ENCODE data around the gene EPB41L1. TPM values are rescaled to one million over a fixed set of nuclear protein-coding genes. Genes with fewer than 3 reads are reported as not detected.

The EPB41L1 gene
- total RNA-seq, 1 experiment from 2014 or later, result 38.7 TPM

DNA sequence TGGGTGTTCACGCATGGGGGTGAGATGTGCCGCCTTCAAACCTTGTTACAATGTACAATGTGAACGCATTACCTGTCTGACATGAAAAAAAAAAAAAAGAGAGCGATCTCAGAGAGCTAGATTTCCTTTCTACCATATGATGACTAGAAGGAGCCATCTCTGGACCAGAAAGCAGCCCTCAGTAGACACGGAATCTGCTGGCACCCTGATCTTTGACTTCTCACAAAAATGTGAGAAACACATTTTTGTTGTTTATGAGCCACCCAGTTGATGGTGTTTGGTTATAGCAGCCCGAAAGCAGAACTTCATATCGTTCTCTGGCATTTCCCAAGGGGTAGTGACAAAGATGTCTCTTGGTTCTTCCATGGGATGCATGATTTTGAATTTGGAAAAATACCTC lies 33.5 kb upstream of the EPB41L1 start:
- DNase-seq (ENCODE audit: low spot score) (no peak), ATAC-seq (no peak)
- Mint-ChIP-seq H3K27me3 (ENCODE audit: low read depth) (peaks cover 5% of the 10 kb centered on the region; the same call in 1 of the 2 replicates), H3K4me3 (no peak overlapping the region), H3K4me1 (peaks cover 7% of the 10 kb centered on the region; the same call in 1 of the 2 replicates), H3K36me3 (no peaks in the 10 kb centered on the region), H3K9me3 (no peaks in the 10 kb centered on the region), H3K27ac (no peak overlapping the region)
- CTCF ChIA-PET, result interaction anchor here (3.5 kb wide), 1 partner anchor 128 kb away, joined by 13 read pairs; no protein-coding TSS in a partner anchor
- POLR2A ChIA-PET, result no interaction called here
- TF ChIP-seq ARID4B (CRISPR knock-in tag; IDR thresholded peaks at IDR 0.05; ENCODE audit: borderline replicate concordance) (no peak), E2F4 (CRISPR knock-in tag; IDR thresholded peaks at IDR 0.05; ENCODE audit: borderline replicate concordance, low read depth) (no peak), CREM (CRISPR knock-in tag; IDR thresholded peaks at IDR 0.05) (no peak), GTF2I (CRISPR knock-in tag; conservative IDR thresholded peaks at IDR 0.05) (no peak), IRF2 (CRISPR knock-in tag; IDR thresholded peaks at IDR 0.05; ENCODE audit: borderline replicate concordance, low read depth) (no peak), ZNF232 (CRISPR knock-in tag; IDR thresholded peaks at IDR 0.05) (no peak), ESRRA (CRISPR knock-in tag; IDR thresholded peaks at IDR 0.05; ENCODE audit: borderline replicate concordance) (no peak), FOXK1 (CRISPR knock-in tag; IDR thresholded peaks at IDR 0.05) (no peak), CREB1 (CRISPR knock-in tag; IDR thresholded peaks at IDR 0.05) (no peak), FOXP4 (CRISPR knock-in tag; IDR thresholded peaks at IDR 0.05) (no peak), NR1H2 (CRISPR knock-in tag; IDR thresholded peaks at IDR 0.05) (no peak)
- TF ChIP-seq, protein P1, sequence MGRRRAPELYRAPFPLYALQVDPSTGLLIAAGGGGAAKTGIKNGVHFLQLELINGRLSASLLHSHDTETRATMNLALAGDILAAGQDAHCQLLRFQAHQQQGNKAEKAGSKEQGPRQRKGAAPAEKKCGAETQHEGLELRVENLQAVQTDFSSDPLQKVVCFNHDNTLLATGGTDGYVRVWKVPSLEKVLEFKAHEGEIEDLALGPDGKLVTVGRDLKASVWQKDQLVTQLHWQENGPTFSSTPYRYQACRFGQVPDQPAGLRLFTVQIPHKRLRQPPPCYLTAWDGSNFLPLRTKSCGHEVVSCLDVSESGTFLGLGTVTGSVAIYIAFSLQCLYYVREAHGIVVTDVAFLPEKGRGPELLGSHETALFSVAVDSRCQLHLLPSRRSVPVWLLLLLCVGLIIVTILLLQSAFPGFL (CRISPR knock-in tag; IDR thresholded peaks at IDR 0.05; ENCODE audit: borderline replicate concordance), result no peak
- TF ChIP-seq, protein P2, sequence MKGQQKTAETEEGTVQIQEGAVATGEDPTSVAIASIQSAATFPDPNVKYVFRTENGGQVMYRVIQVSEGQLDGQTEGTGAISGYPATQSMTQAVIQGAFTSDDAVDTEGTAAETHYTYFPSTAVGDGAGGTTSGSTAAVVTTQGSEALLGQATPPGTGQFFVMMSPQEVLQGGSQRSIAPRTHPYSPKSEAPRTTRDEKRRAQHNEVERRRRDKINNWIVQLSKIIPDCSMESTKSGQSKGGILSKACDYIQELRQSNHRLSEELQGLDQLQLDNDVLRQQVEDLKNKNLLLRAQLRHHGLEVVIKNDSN (CRISPR knock-in tag; IDR thresholded peaks at IDR 0.05), result no peak
- TF ChIP-seq, protein P3, sequence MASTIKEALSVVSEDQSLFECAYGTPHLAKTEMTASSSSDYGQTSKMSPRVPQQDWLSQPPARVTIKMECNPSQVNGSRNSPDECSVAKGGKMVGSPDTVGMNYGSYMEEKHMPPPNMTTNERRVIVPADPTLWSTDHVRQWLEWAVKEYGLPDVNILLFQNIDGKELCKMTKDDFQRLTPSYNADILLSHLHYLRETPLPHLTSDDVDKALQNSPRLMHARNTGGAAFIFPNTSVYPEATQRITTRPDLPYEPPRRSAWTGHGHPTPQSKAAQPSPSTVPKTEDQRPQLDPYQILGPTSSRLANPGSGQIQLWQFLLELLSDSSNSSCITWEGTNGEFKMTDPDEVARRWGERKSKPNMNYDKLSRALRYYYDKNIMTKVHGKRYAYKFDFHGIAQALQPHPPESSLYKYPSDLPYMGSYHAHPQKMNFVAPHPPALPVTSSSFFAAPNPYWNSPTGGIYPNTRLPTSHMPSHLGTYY (CRISPR knock-in tag; IDR thresholded peaks at IDR 0.05), result no peak
- TF ChIP-seq, protein P4, sequence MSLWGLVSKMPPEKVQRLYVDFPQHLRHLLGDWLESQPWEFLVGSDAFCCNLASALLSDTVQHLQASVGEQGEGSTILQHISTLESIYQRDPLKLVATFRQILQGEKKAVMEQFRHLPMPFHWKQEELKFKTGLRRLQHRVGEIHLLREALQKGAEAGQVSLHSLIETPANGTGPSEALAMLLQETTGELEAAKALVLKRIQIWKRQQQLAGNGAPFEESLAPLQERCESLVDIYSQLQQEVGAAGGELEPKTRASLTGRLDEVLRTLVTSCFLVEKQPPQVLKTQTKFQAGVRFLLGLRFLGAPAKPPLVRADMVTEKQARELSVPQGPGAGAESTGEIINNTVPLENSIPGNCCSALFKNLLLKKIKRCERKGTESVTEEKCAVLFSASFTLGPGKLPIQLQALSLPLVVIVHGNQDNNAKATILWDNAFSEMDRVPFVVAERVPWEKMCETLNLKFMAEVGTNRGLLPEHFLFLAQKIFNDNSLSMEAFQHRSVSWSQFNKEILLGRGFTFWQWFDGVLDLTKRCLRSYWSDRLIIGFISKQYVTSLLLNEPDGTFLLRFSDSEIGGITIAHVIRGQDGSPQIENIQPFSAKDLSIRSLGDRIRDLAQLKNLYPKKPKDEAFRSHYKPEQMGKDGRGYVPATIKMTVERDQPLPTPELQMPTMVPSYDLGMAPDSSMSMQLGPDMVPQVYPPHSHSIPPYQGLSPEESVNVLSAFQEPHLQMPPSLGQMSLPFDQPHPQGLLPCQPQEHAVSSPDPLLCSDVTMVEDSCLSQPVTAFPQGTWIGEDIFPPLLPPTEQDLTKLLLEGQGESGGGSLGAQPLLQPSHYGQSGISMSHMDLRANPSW (CRISPR knock-in tag; conservative IDR thresholded peaks at IDR 0.05; ENCODE audit: low read depth), result no peak
- TF ChIP-seq, protein P5, sequence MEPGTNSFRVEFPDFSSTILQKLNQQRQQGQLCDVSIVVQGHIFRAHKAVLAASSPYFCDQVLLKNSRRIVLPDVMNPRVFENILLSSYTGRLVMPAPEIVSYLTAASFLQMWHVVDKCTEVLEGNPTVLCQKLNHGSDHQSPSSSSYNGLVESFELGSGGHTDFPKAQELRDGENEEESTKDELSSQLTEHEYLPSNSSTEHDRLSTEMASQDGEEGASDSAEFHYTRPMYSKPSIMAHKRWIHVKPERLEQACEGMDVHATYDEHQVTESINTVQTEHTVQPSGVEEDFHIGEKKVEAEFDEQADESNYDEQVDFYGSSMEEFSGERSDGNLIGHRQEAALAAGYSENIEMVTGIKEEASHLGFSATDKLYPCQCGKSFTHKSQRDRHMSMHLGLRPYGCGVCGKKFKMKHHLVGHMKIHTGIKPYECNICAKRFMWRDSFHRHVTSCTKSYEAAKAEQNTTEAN (CRISPR knock-in tag; IDR thresholded peaks at IDR 0.05), result no peak
- TF ChIP-seq, protein P6, sequence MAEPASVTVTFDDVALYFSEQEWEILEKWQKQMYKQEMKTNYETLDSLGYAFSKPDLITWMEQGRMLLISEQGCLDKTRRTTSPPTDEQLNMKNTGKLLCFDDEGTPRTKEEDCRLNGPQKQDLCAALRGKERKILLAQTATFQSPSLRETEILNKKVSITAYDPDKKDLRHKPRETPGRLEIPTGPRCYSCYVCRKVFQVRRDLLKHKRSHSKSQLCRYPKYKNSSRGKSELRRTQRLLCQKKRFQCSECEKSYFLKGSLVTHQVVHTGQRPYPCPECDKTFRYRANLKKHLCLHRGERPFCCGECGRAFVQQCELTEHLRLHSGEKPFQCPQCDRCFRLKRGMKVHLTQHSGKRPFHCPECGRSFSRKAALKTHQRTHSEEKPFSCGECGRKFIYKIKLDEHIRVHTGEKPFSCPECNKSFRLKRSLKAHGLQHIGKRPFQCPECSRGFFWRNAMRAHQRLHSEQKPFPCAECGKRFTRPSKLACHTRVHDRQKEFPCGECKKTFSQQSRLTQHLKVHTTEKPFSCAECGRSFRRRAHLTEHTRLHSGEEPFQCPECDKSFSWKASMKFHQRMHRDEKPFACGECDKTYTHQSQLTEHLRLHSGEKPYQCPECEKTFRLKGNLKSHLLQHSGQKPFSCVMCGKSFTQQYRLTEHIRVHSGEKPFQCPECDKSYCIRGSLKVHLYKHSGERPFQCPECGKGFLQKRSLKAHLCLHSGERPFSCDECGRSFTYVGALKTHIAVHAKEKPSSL (CRISPR knock-in tag; conservative IDR thresholded peaks at IDR 0.05), result no peak
